SK-N-SH treated with all-trans-retinoic acid at 6 μM for 48 hours (cell line): ENCODE data around the gene KL.

Source experiments
- ARNTL ChIP-seq: fragments of 450-650 bp; formaldehyde crosslinking; IDR thresholded peaks from 2 replicates; pipeline ENCODE4 v1.5.0; 2020; ENCODE audit warnings: low read depth, mild to moderate bottlenecking, moderate library complexity, borderline replicate concordance
- BACH2 ChIP-seq: fragments of 250-450 bp; sonication (Bioruptor Pico); IDR thresholded peaks from 2 replicates; pipeline ENCODE4 v1.9.0; 2021; ENCODE audit warnings: mild to moderate bottlenecking, borderline replicate concordance
- CSDC2 ChIP-seq: fragments of 250-450 bp; sonication (Bioruptor Pico); IDR thresholded peaks from 2 replicates; pipeline ENCODE4 v1.5.0; 2020; ENCODE audit warnings: mild to moderate bottlenecking, moderate library complexity
- GLIS3 ChIP-seq: fragments of 250-450 bp; sonication (Bioruptor Pico); IDR thresholded peaks from 2 replicates; pipeline ENCODE4 v1.5.0; 2020; ENCODE audit warnings: mild to moderate bottlenecking, moderate library complexity
- ISL1 ChIP-seq: fragments of 250-450 bp; sonication (Bioruptor Pico); IDR thresholded peaks from 2 replicates; pipeline ENCODE4 v2.1.2; 2022; ENCODE audit warnings: mild to moderate bottlenecking, moderate library complexity
- OSR1 ChIP-seq: fragments of 250-450 bp; sonication (Bioruptor Pico); IDR thresholded peaks from 2 replicates; pipeline ENCODE4 v1.8.0; 2022; ENCODE audit warnings: moderate library complexity, mild to moderate bottlenecking, inconsistent platforms
- PPARA ChIP-seq: fragments of 250-450 bp; sonication (Bioruptor Pico); IDR thresholded peaks from 2 replicates; pipeline ENCODE4 v1.5.0; 2020; ENCODE audit warnings: mild to moderate bottlenecking, borderline replicate concordance
- ZFP3 ChIP-seq: fragments of 250-450 bp; sonication (Bioruptor Pico); IDR thresholded peaks from 2 replicates; pipeline ENCODE4 v1.5.0; 2020; ENCODE audit warnings: mild to moderate bottlenecking, moderate library complexity
- ZFP30 ChIP-seq: fragments of 450-650 bp; formaldehyde crosslinking; IDR thresholded peaks from 2 replicates; pipeline ENCODE4 v1.5.0; 2022; ENCODE audit warnings: mild to moderate bottlenecking, moderate library complexity
- ZNF70 ChIP-seq: fragments of 450-650 bp; formaldehyde crosslinking; IDR thresholded peaks from 2 replicates; pipeline ENCODE4 v1.5.0; 2020; ENCODE audit warnings: mild to moderate bottlenecking, moderate library complexity
- ZNF8 ChIP-seq: fragments of 450-650 bp; formaldehyde crosslinking; IDR thresholded peaks from 2 replicates; pipeline ENCODE4 v1.5.0; 2020; ENCODE audit warnings: mild to moderate bottlenecking, moderate library complexity
- TF ChIP-seq, protein P1 (sequence below): fragments of 250-450 bp; sonication (Bioruptor Pico); IDR thresholded peaks from 2 replicates; pipeline ENCODE4 v1.8.0; 2020; ENCODE audit warnings: mild to moderate bottlenecking, moderate library complexity, borderline replicate concordance
- TF ChIP-seq, protein P2 (sequence below): fragments of 250-450 bp; sonication (Bioruptor Pico); IDR thresholded peaks from 2 replicates; pipeline ENCODE4 v1.5.0; 2020; ENCODE audit warnings: mild to moderate bottlenecking, moderate library complexity

DNA sequence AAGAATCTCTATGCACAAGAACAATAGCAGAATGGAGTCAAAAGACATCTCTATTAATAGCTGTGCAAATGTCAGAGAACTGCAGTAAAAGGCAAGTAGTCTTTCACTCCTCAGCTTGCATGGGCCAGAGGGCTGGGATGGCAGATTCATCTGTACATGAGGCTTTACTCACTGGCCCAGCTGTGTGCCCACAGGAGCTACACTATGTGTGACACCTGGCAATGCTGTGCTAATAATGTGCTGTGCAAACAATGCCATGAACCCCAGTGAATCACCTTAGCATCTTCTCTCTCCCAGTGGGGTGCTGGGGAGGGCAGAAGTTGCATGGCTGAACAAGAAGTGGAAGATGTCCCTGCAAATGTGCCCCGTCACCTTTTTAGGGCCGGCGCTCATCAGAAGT is 73.1 kb downstream of the KL start:
- TF ChIP-seq ISL1 (CRISPR knock-in tag), result no peak
- TF ChIP-seq ZFP3 (CRISPR knock-in tag), result no peak
- TF ChIP-seq, protein P1, sequence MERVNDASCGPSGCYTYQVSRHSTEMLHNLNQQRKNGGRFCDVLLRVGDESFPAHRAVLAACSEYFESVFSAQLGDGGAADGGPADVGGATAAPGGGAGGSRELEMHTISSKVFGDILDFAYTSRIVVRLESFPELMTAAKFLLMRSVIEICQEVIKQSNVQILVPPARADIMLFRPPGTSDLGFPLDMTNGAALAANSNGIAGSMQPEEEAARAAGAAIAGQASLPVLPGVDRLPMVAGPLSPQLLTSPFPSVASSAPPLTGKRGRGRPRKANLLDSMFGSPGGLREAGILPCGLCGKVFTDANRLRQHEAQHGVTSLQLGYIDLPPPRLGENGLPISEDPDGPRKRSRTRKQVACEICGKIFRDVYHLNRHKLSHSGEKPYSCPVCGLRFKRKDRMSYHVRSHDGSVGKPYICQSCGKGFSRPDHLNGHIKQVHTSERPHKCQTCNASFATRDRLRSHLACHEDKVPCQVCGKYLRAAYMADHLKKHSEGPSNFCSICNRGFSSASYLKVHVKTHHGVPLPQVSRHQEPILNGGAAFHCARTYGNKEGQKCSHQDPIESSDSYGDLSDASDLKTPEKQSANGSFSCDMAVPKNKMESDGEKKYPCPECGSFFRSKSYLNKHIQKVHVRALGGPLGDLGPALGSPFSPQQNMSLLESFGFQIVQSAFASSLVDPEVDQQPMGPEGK, result no peak
- TF ChIP-seq PPARA (CRISPR knock-in tag), result no peak
- TF ChIP-seq BACH2, result no peak
- TF ChIP-seq, protein P2, sequence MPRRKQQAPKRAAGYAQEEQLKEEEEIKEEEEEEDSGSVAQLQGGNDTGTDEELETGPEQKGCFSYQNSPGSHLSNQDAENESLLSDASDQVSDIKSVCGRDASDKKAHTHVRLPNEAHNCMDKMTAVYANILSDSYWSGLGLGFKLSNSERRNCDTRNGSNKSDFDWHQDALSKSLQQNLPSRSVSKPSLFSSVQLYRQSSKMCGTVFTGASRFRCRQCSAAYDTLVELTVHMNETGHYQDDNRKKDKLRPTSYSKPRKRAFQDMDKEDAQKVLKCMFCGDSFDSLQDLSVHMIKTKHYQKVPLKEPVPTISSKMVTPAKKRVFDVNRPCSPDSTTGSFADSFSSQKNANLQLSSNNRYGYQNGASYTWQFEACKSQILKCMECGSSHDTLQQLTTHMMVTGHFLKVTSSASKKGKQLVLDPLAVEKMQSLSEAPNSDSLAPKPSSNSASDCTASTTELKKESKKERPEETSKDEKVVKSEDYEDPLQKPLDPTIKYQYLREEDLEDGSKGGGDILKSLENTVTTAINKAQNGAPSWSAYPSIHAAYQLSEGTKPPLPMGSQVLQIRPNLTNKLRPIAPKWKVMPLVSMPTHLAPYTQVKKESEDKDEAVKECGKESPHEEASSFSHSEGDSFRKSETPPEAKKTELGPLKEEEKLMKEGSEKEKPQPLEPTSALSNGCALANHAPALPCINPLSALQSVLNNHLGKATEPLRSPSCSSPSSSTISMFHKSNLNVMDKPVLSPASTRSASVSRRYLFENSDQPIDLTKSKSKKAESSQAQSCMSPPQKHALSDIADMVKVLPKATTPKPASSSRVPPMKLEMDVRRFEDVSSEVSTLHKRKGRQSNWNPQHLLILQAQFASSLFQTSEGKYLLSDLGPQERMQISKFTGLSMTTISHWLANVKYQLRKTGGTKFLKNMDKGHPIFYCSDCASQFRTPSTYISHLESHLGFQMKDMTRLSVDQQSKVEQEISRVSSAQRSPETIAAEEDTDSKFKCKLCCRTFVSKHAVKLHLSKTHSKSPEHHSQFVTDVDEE (CRISPR knock-in tag), result no peak
- no peak for TF ChIP-seq ZNF8 (CRISPR knock-in tag)
- no peak for TF ChIP-seq ARNTL (CRISPR knock-in tag)
- no peak for TF ChIP-seq GLIS3 (CRISPR knock-in tag)
- no peak for TF ChIP-seq OSR1
- TF ChIP-seq ZFP30 (CRISPR knock-in tag), result no peak
- TF ChIP-seq ZNF70 (CRISPR knock-in tag), result no peak
- TF ChIP-seq CSDC2 (CRISPR knock-in tag), result no peak
